A549 (cell line): Measurements from ENCODE around the gene VGF. TPM values are rescaled to one million over a fixed set of nuclear protein-coding genes. Genes with fewer than 3 reads are reported as not detected.
"Not testable (repeated sequence)": the region's sequence is repeated elsewhere in the genome, so short reads cannot be mapped to it uniquely, and the experiment has no call there.

Experiments
- ATAC-seq, 2 experiments: fragments of 200-7000 bp in 1 of 2; fragments of >200 bp in 1 of 2; cut with Nextera tagmentation in 1 of 2; cut with Tn5 transposase in 1 of 2; 3 replicates each; pipeline versions ENCODE4 v1.8.0 to v1.9.1; 2018 to 2020; ENCODE audit warnings: mild to moderate bottlenecking in 1 of 2, moderate library complexity in 1 of 2
- CTCF ChIA-PET: fragments of 300-600 bp; sonication (Branson Sonifier 250); formaldehyde crosslinking; extraction: SDS; loops from one replicate; lab custom pipeline; 2021; ENCODE audit warnings: antibody characterized with exemption, inconsistent platforms; lab: Yijun Ruan, JAX
- POLR2A ChIA-PET: fragments of 350-600 bp; formaldehyde crosslinking; extraction: SDS; loops from one replicate; lab custom pipeline; 2021; ENCODE audit warnings: antibody characterized with exemption, inconsistent platforms; lab: Yijun Ruan, JAX
- DNase-seq, 2 experiments: peaks; one replicate each; pipeline versions ENCODE4 v3.0.0 to v3.0.0-alpha.2; 2011 to 2016; ENCODE audit warnings: low read depth in 1 of 2, low spot score in 1 of 2
- FAIRE-seq: peaks from 2 replicates; lab custom pipeline; 2011; peaks lifted over from hg19 to GRCh38; lab: Jason Lieb, UNC
- H3K27ac ChIP-seq, 2 experiments: fragments of >200 bp; sonication (Bioruptor Twin); formaldehyde crosslinking; 3 replicates each; pipeline ENCODE4 v1.5.1; 2016 to 2017
- H3K4me1 ChIP-seq: fragments of >200 bp; sonication (Bioruptor Twin); formaldehyde crosslinking; 3 replicates; pipeline ENCODE4 v1.6.1; 2016
- H3K4me2 ChIP-seq: fragments of >200 bp; sonication (Bioruptor Twin); formaldehyde crosslinking; 3 replicates; pipeline ENCODE4 v1.6.1; 2016
- H3K4me3 ChIP-seq: fragments of >200 bp; sonication (Bioruptor Twin); formaldehyde crosslinking; 3 replicates; pipeline ENCODE4 v1.5.1; 2016
- H3K9me3 ChIP-seq: fragments of >200 bp; sonication (Bioruptor Twin); formaldehyde crosslinking; 3 replicates; pipeline ENCODE4 v1.6.1; 2016
- CEBPB ChIP-seq, 2 experiments: fragments of >200 bp in 1 of 2; sonication (Bioruptor Twin) in 1 of 2; formaldehyde crosslinking in 1 of 2; IDR thresholded peaks; 2 replicates each; pipeline ENCODE4 v1.6.1; 2012 to 2016
- CHD2 ChIP-seq: fragments of 150-350 bp; IDR thresholded peaks from 2 replicates; pipeline ENCODE4 v1.6.1; 2014; ENCODE audit warnings: low read length; ENCODE audit not compliant: partially characterized antibody
- CHD4 ChIP-seq: fragments of 200-600 bp; sonication (generic); IDR thresholded peaks from 2 replicates; pipeline ENCODE4 v1.6.1; 2016; ENCODE audit warnings: antibody characterized with exemption, mild to moderate bottlenecking, borderline replicate concordance
- FOSB ChIP-seq: fragments of 250-450 bp; sonication (Bioruptor Pico); IDR thresholded peaks from 2 replicates; pipeline ENCODE4 v1.5.0; 2020; ENCODE audit warnings: mild to moderate bottlenecking, moderate library complexity
- GATA3 ChIP-seq: IDR thresholded peaks from 2 replicates; pipeline ENCODE4 v1.6.1; 2012; ENCODE audit warnings: borderline replicate concordance
- HOXA7 ChIP-seq: fragments of 250-450 bp; sonication (Bioruptor Pico); IDR thresholded peaks from 2 replicates; pipeline ENCODE4 v1.5.0; 2020; ENCODE audit warnings: mild to moderate bottlenecking, moderate library complexity
- HOXB13 ChIP-seq: fragments of 250-450 bp; sonication (Bioruptor Pico); IDR thresholded peaks from 2 replicates; pipeline ENCODE4 v1.5.0; 2020; ENCODE audit warnings: low read depth, mild to moderate bottlenecking, moderate library complexity
- HOXB5 ChIP-seq: fragments of 250-450 bp; sonication (Bioruptor Pico); IDR thresholded peaks from 2 replicates; pipeline ENCODE4 v1.5.0; 2020; ENCODE audit warnings: mild to moderate bottlenecking, moderate library complexity
- KDM5A ChIP-seq: fragments of 200-600 bp; sonication (generic); IDR thresholded peaks from 2 replicates; pipeline ENCODE4 v1.6.1; 2016; ENCODE audit warnings: antibody characterized with exemption, mild to moderate bottlenecking
- MAFK ChIP-seq: fragments of 450-650 bp; IDR thresholded peaks from 2 replicates; pipeline ENCODE4 v1.6.1; 2014; ENCODE audit not compliant: partially characterized antibody
- NPAS2 ChIP-seq: fragments of 250-450 bp; sonication (Bioruptor Pico); IDR thresholded peaks from 2 replicates; pipeline ENCODE4 v1.8.0; 2022; ENCODE audit warnings: mild to moderate bottlenecking, moderate library complexity, borderline replicate concordance
- RCOR1 ChIP-seq: fragments of 150-350 bp; IDR thresholded peaks from 2 replicates; pipeline ENCODE4 v1.6.1; 2014; ENCODE audit warnings: antibody characterized with exemption, low read length, low read depth
- WGBS: methylation state at CpG from one replicate; pipeline ENCODE4 v1.1.6; 2017; ENCODE audit errors: missing lambda C conversion rate; 5-methylcytosine and 5-hydroxymethylcytosine counted together
- polyA plus RNA-seq, 4 experiments: library from polyadenylated mRNA; depleted of rRNA in 3 of 4; stranded (reverse); fragments of >200 nt; fragmentation: RNase III in 1 of 4; extraction: RNeasy Plus Mini Kit Qiagen cat#74134 plus additional on column Dnase treatment in 1 of 4; gene quantifications; 2 replicates in 3 of 4; 3 replicates in 1 of 4; pipeline ENCODE4 v1.2.3, GENCODE V29; 2011 to 2017
- TF ChIP-seq, protein P1 (sequence below): fragments of >200 bp; sonication (Bioruptor Twin); formaldehyde crosslinking; IDR thresholded peaks from 3 replicates; pipeline ENCODE4 v1.5.1; 2016
- TF ChIP-seq, protein P2 (sequence below): fragments of 250-450 bp; sonication (Bioruptor Pico); IDR thresholded peaks from 2 replicates; pipeline ENCODE4 v1.5.0; 2021; ENCODE audit warnings: mild to moderate bottlenecking, moderate library complexity, borderline replicate concordance

The VGF gene
- polyA plus RNA-seq, 2 of the 4 experiments (the other 2 are of a cell fraction) = 0.16 to 2.7 TPM

DNA sequence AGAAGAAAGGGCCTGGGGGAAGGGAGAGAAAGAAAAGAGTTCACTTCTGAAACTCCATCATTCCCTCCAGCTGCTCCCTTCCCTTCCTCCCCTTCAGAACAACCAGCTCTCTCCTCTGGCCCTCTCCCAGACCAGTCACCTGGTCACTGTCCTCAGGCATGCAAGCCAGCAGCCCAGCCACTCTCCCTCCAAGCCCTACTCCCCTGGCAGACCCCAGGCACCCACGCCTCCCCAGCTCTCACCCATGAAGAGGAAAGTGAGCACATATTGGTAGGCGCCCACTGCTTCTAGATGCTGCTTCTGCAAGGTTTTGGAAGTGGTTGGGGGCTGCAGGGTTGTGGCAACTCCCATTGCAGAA is 35.1 kb upstream of the VGF start:
- DNase-seq (no peak), ATAC-seq (peak; percentile 28 to 55; a peak in 5 of 6 replicates)
- Histone ChIP-seq H3K9me3 (no peaks in the 10 kb centered on the region), H3K27ac (peak overlapping the region in 1 of 2 experiments; percentile 59; a peak in 2 of 6 replicates)
- POLR2A ChIA-PET = interaction anchor here (0.9 kb wide), 1 partner anchor 17 kb away, joined by 3 read pairs; the partner anchor contains the start of gene PLOD3
- WGBS = 40% methylated on average over 1 of the region's 2 CpGs
- TF ChIP-seq CHD4 (no peak), NPAS2 (no peak)
- TF ChIP-seq, all 56 proteins: peak for 0
- no peak overlapping the region for H3K4me3 ChIP-seq
- FAIRE-seq = no peak
- H3K4me1 ChIP-seq = peaks cover 10% of the 10 kb centered on the region
- H3K4me2 ChIP-seq = peak overlapping the region; percentile 46; the same call in 2 of the 3 replicates
- CTCF ChIA-PET = interaction anchor here (0.6 to 10.4 kb wide), 8 partner anchors 7 to 90 kb away, joined by 3 to 93 read pairs (median 3); partner anchors contain the start of gene PLOD3

DNA sequence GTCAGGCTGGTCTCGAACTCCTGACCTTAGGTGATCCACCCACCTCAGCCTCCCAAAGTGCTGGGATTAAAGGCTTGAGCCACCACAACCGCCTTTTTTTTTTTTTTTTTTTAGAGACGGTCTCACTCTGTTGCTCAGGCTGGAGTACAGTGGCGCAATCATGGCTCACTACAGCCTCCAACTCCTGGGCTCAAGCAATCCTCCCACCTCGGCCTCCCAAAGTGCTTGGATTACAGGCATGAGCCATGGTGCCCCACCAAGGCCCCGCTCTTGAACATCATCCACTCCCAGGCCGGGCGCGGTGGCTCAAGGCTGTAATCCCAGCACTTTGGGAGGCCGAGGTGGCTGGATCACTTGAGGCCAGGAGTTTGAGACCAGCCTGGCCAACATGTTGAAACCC is 34.2 kb upstream of the VGF start:
- H3K9me3 ChIP-seq, POLR2A ChIA-PET, H3K4me2 ChIP-seq, H3K27ac ChIP-seq, H3K4me3 ChIP-seq, FAIRE-seq, ATAC-seq, DNase-seq: not testable (repeated sequence)
- CTCF ChIA-PET = interaction anchor here (0.6 to 10.4 kb wide), 5 partner anchors 6 to 65 kb away, joined by 3 to 93 read pairs (median 6); partner anchors contain the start of gene PLOD3
- H3K4me1 ChIP-seq = peaks cover 10% of the 10 kb centered on the region
- WGBS = 83% methylated on average over 9 of the region's 10 CpGs

DNA sequence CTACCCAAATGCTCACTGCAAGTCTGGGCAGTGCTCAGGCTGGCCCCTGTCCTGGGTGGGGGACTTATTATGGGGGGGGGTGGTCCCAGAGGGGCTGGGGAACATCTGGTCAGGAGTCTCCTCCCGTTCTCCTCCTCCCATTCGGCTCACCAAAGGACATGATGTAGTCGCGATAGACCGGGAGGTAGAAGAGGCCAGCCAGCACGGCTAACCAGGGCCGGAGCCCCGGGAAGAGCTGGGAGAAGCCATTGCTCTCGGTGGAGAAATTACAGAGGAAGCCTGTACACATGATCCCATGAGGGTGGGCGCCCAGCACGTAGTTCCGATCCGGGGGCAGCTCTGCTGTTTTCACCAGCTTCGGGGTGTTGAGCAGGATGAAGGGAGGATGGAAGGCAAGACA is 33.1 kb upstream of the VGF start:
- peaks cover 10% of the 10 kb centered on the region for H3K4me1 ChIP-seq
- no peaks in the 10 kb centered on the region for H3K9me3 ChIP-seq
- DNase-seq = no peak
- H3K27ac ChIP-seq = no peak overlapping the region
- no peak for ATAC-seq
- no peak for FAIRE-seq
- H3K4me2 ChIP-seq = no peak overlapping the region
- CTCF ChIA-PET = interaction anchor here (0.6 to 1.0 kb wide), 3 partner anchors 10 to 83 kb away, joined by 3 to 6 read pairs (median 3); no protein-coding TSS in a partner anchor
- TF ChIP-seq KDM5A (no peak), CHD4 (no peak), HOXB5 (CRISPR knock-in tag) (no peak), CHD2 (no peak), HOXA7 (no peak), RCOR1 (no peak), FOSB (CRISPR knock-in tag) (no peak), GATA3 (no peak), MAFK (no peak)
- TF ChIP-seq, protein P1, sequence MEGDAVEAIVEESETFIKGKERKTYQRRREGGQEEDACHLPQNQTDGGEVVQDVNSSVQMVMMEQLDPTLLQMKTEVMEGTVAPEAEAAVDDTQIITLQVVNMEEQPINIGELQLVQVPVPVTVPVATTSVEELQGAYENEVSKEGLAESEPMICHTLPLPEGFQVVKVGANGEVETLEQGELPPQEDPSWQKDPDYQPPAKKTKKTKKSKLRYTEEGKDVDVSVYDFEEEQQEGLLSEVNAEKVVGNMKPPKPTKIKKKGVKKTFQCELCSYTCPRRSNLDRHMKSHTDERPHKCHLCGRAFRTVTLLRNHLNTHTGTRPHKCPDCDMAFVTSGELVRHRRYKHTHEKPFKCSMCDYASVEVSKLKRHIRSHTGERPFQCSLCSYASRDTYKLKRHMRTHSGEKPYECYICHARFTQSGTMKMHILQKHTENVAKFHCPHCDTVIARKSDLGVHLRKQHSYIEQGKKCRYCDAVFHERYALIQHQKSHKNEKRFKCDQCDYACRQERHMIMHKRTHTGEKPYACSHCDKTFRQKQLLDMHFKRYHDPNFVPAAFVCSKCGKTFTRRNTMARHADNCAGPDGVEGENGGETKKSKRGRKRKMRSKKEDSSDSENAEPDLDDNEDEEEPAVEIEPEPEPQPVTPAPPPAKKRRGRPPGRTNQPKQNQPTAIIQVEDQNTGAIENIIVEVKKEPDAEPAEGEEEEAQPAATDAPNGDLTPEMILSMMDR = no peak
- TF ChIP-seq, protein P2, sequence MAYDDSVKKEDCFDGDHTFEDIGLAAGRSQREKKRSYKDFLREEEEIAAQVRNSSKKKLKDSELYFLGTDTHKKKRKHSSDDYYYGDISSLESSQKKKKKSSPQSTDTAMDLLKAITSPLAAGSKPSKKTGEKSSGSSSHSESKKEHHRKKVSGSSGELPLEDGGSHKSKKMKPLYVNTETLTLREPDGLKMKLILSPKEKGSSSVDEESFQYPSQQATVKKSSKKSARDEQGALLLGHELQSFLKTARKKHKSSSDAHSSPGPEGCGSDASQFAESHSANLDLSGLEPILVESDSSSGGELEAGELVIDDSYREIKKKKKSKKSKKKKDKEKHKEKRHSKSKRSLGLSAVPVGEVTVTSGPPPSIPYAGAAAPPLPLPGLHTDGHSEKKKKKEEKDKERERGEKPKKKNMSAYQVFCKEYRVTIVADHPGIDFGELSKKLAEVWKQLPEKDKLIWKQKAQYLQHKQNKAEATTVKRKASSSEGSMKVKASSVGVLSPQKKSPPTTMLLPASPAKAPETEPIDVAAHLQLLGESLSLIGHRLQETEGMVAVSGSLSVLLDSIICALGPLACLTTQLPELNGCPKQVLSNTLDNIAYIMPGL (CRISPR knock-in tag) = no peak
- WGBS = 83% methylated on average over 14 of the region's 14 CpGs
- no peak overlapping the region for H3K4me3 ChIP-seq
- POLR2A ChIA-PET = no interaction called here

DNA sequence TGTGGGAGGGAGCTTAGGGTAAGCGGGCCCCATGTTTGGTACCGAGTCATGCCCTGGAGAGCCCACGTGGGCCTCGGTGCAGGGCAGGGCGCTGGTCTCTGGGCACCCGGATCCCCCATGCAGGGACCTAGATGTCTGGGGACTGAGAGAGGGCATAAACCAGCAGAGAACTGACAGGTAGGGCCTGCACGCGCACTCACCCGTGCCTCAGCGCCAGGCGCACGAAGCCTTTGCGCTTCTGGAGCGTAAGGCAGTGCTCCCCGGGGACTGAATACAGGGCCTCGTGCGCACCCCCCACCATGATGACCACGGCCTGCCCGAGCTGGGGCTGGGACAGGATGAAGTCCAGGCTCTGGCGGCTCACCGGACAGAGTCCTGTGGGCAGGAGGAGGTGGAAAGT is 32.6 kb upstream of the VGF start:
- WGBS = 84% methylated on average over 13 of the region's 21 CpGs
- CTCF ChIA-PET = interaction anchor here (0.6 to 1.0 kb wide), 2 partner anchors 10 to 83 kb away, joined by 3 read pairs; no protein-coding TSS in a partner anchor
- POLR2A ChIA-PET = no interaction called here
- no peaks in the 10 kb centered on the region for H3K9me3 ChIP-seq
- peaks cover 10% of the 10 kb centered on the region for H3K4me1 ChIP-seq
- no peak overlapping the region for H3K4me2 ChIP-seq
- DNase-seq = no peak
- no peak overlapping the region for H3K27ac ChIP-seq
- no peak for ATAC-seq
- no peak for FAIRE-seq
- no peak overlapping the region for H3K4me3 ChIP-seq
- TF ChIP-seq CEBPB (IDR thresholded peaks at IDR 0.05) = no peak
- no peak for TF ChIP-seq HOXB13 (CRISPR knock-in tag)
